Stimulated activated naive CD8-positive, alpha-beta T cell treated with anti-CD3 and anti-CD28 coated beads, Interleukin-15, amount 100 ng/mL, for 72 hours (primary cell): ENCODE data around the gene CCL23.
A peak's percentile ranks its signal among the peaks of the same experiment; 100 is the strongest.
"Not testable (repeated sequence)": the region's sequence is repeated elsewhere in the genome, so short reads cannot be mapped to it uniquely, and the experiment has no call there.

ENCODE experiments used
- ATAC-seq: fragments of 150-1000 bp; cut with Tn5 transposase; 2 replicates; pipeline ENCODE4 v1.10.0; 2021; ENCODE audit warnings: mild to moderate bottlenecking, moderate library complexity
- DNase-seq, 2 donors: peaks; one replicate each; pipeline ENCODE4 v3.0.0; 2021 to 2022
- H3K27ac Mint-ChIP-seq, 2 donors: one replicate each; pipeline ENCODE4 v1.8.0; 2022; ENCODE audit warnings: mild to moderate bottlenecking in 2 of 2, mixed read lengths in 2 of 2, moderate library complexity in 2 of 2
- H3K27me3 Mint-ChIP-seq: one replicate; pipeline ENCODE4 v1.8.0; 2022; ENCODE audit warnings: mixed read lengths
- H3K4me1 Mint-ChIP-seq: one replicate; pipeline ENCODE4 v1.8.0; 2022; ENCODE audit warnings: mild to moderate bottlenecking, mixed read lengths
- H3K4me3 Mint-ChIP-seq, 2 donors: one replicate each; pipeline ENCODE4 v1.8.0; 2022; ENCODE audit warnings: mild to moderate bottlenecking in 2 of 2, mixed read lengths in 2 of 2, moderate library complexity in 1 of 2
- H3K9me3 Mint-ChIP-seq, 2 donors: one replicate each; pipeline ENCODE4 v1.8.0; 2022; ENCODE audit warnings: mixed read lengths in 2 of 2

CCL23 gene

DNA sequence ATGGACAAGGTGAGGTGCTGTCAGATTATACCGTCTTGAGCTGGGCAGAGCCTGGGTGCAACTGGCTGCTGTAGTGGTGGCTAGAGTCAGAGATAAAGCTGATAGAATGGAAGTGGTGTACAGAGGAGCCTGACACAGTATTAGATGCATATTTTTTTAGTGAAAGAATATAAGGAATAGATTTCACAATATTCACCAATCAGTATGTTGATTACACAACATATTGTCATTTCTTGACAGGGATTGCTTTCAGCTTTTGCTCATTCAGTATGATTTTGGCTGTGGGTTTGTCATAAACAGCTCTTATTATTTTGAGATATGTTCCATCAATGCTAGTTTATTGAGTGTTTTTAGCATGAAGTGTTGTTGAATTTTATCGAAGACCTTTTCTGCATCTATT lies 1.7 kb upstream of the CCL23 start:
- Mint-ChIP-seq H3K27ac (no peak overlapping the region), H3K9me3 (no peaks in the 10 kb centered on the region), H3K4me1 (no peaks in the 10 kb centered on the region), H3K4me3 (no peak overlapping the region), H3K27me3 (peaks cover 64% of the 10 kb centered on the region)
- ATAC-seq (no peak), DNase-seq (no peak)

DNA sequence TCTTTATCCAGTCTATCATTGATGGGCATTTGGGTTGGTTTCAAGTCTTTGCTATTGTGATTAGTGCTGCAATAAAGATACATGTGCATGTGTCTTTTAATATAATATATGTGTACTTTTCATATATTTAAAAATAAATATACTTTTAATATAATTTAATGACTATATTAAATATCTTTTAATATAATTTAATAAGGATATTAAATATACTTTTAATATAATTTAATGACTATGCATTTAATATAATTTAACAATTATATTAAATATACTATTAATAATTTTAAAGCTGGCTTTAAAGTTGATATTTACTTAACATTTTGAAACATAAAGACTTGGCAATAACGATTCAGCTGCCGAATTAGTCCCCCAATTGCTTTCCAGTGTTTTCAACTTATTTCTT lies 1.2 kb downstream of the CCL23 start:
- peaks cover 69% of the 10 kb centered on the region for H3K27me3 Mint-ChIP-seq
- H3K4me3 Mint-ChIP-seq: no peak overlapping the region
- H3K4me1 Mint-ChIP-seq: no peaks in the 10 kb centered on the region
- no peak overlapping the region for H3K27ac Mint-ChIP-seq
- ATAC-seq (no peak), DNase-seq (no peak)
- no peaks in the 10 kb centered on the region for H3K9me3 Mint-ChIP-seq

DNA sequence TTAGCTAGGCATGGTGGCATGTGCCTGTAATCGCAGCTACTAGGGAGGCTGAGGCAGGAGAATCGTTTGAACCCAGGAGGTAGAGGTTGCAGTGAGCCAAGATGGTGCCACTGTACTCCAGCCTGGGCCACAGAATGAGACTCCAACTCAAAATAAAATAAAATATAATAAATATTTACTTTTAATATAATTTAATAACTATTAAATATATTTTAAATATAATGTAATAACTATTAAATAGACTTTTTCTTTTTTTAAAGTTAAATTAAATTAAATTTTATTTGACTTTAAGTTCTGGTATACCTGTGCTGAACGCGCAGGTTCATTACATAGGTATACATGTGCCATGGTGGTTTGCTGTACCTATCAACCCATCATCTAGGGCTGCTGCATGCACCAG lies 1.9 kb downstream of the CCL23 start:
- not testable (repeated sequence) for H3K4me3 Mint-ChIP-seq, H3K27ac Mint-ChIP-seq, DNase-seq, ATAC-seq, H3K9me3 Mint-ChIP-seq, H3K4me1 Mint-ChIP-seq
- peaks cover 62% of the 10 kb centered on the region for H3K27me3 Mint-ChIP-seq

DNA sequence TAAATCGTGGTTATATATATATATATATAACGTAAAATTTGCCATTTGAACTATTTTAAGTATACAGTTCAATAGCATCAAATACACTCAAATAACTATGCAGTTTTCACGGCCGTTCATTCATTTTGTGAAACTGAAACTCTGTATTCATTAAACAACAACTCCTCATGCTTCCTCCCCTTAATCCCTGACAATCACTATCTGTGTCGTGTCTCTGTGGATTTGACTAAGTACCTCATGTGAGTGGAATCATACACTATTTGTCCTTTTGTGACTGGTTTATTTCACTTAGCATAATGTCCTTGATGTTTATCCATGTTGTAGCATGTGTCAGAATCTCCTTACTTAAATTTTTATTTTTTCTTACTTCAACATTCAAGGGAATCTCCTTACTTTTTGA lies 2.8 kb downstream of the CCL23 start:
- DNase-seq (no peak), ATAC-seq (no peak)
- peaks cover 6 to 7% of the 10 kb centered on the region in 2 donors for H3K9me3 Mint-ChIP-seq
- no peak overlapping the region for H3K4me3 Mint-ChIP-seq
- peaks cover 53% of the 10 kb centered on the region for H3K27me3 Mint-ChIP-seq
- H3K4me1 Mint-ChIP-seq: no peaks in the 10 kb centered on the region
- H3K27ac Mint-ChIP-seq: no peak overlapping the region

DNA sequence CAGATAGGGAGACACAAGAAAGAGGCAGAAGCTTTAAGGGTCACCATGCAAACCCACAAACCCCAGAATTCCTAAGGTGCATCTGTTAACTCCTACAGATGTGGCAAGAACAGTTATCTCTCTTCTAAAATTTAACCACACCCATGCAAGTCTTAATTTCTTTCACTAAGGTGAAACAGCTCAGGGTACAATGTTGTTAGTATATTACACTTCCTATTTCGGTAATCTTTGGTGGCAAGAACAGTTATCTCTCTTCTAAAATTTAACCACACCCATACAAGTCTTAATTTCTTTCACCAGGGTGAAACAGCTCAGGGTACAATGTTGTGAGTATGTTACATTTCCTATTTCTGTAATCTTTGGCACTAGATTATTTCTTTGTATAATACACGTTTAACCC lies 6.6 kb downstream of the CCL23 start:
- H3K27ac Mint-ChIP-seq: no peak overlapping the region
- H3K4me1 Mint-ChIP-seq: peaks cover 2% of the 10 kb centered on the region
- H3K27me3 Mint-ChIP-seq: peaks cover 27% of the 10 kb centered on the region
- DNase-seq (no peak), ATAC-seq (no peak)
- H3K9me3 Mint-ChIP-seq: peaks cover 6 to 26% of the 10 kb centered on the region in 2 donors
- H3K4me3 Mint-ChIP-seq: no peak overlapping the region

DNA sequence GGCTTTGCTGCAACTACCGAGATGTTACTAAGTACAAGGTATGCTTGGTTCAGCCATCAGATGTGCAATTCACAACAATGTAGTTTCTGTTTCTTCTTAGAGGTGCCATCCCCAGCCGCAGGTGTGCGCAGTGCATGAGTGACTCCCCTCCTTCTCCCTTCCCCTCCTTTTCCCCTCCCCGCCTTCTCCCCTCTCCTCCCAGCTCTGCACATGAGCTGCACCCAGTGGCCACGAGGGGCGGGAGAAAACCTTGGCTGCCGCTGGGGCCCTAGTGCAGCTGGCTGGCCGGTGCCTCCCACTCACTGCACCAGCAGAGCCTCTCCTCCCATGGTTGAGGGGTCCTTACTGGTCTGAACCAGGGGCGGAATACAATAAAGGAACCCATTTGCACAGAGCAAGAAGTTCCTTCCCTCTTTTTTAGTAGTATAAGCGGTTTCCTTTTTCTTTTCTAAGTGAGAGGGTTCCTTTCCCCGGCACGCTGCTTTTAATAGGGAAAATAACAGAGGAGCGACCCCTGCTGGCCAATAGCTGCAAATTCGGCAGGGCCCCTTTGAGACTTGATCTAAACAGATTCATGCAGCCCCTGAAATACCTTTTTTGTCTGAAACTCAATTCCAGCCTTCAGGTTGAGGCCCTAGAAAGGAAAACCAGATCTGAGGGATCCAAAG lies 8.6 kb downstream of the CCL23 start:
- ATAC-seq (no peak), DNase-seq (no peak)
- Mint-ChIP-seq H3K4me1 (peaks cover 11% of the 10 kb centered on the region), H3K4me3 (no peak overlapping the region), H3K27me3 (peaks cover 24% of the 10 kb centered on the region), H3K27ac (no peak overlapping the region), H3K9me3 (peaks cover 6 to 26% of the 10 kb centered on the region in 2 donors)

DNA sequence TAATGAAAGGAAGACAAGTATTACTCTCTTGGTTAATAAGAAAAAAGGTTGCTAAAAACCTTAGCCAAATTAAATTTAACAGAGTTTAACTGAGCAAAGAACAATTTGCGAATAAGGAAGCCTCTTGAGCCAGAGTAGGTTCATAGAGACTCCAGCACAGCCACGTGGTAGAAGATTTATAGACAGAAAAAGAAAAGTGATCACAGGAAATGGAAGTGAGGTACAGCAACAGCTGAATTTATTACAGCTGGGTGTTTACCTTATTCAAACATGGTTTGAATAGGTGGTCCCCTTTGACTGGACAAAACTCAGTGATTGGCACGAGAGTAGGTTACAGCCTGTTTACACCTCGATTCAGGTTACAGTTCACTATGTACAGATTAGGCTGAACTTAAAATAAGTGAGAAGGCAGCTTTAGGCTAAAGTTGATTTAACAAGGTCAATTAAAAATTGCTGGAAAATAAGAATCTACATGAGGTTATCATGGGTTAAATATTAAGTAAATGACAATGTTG lies 13.1 kb downstream of the CCL23 start:
- DNase-seq (no peak), ATAC-seq (no peak)
- no peak overlapping the region for H3K27ac Mint-ChIP-seq
- peaks cover 0 to 17% of the 10 kb centered on the region in 2 donors for H3K9me3 Mint-ChIP-seq
- H3K4me3 Mint-ChIP-seq: peak overlapping the region in 1 of 2 donors; percentile 23
- H3K27me3 Mint-ChIP-seq: peaks cover 9% of the 10 kb centered on the region
- peaks cover 11% of the 10 kb centered on the region for H3K4me1 Mint-ChIP-seq

DNA sequence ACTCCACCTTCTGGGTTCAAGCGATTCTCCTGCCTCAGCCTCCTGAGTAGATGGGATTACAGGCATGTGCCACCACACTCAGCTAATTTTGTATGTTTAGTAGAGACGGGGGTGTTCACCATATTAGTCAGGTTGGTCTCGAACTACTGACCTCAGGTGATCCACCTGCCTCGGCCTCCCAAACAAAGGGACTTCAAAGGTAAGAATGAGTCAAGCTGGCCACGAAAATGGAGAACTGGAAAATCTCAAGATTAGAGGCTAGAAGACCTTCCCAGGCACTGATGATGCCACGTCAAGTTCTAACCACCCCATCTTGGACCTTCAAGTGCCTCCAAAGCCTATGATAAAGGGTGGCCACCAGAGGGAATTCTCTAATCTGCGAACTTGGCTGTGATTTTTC lies 15.1 kb downstream of the CCL23 start:
- H3K9me3 Mint-ChIP-seq: peaks cover 0 to under 1% of the 10 kb centered on the region in 2 donors
- no peak overlapping the region for H3K4me3 Mint-ChIP-seq
- peaks cover 11% of the 10 kb centered on the region for H3K4me1 Mint-ChIP-seq
- peaks cover 20% of the 10 kb centered on the region for H3K27me3 Mint-ChIP-seq
- no peak for DNase-seq
- no peak for ATAC-seq
- H3K27ac Mint-ChIP-seq: no peak overlapping the region

DNA sequence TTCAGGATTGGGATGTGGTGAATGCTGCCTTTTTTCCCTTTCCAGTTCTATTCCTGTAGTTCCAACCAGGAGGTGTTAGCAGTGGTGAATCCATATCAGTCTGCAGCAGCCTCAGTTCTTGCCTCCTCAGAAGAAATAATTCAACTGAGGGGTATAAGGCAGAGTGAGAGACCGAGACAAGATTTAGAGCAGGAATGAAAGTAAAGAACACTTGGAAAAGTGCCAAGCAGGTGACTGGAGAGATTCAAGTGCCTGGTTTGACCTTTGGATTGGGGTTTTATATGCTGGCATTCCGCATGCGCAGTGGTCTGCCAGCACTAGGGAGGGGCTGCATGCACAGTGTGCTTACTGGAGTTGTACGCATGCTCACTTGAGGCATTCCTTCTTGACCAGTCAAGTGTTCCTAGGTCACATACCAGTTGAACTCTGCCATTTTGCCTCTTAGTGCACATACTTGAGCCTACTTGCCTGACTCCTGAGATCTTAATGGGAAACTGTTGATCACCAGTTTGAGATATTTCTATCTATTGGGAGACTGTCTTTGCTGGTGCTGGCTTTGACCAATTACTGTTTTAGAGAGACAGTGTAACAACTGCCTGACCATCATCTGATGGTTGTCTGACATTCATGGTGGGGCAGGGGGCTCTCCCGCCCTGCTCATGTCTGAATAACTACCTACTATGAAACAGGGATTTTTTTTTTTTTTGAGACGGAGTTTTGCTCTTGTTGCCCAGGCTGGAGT lies 15.7 kb downstream of the CCL23 start:
- H3K4me1 Mint-ChIP-seq: peaks cover 11% of the 10 kb centered on the region
- H3K27ac Mint-ChIP-seq: no peak overlapping the region
- ATAC-seq: no peak
- peaks cover 22% of the 10 kb centered on the region for H3K27me3 Mint-ChIP-seq
- H3K4me3 Mint-ChIP-seq: no peak overlapping the region
- DNase-seq: no peak
- H3K9me3 Mint-ChIP-seq: no peaks in the 10 kb centered on the region

DNA sequence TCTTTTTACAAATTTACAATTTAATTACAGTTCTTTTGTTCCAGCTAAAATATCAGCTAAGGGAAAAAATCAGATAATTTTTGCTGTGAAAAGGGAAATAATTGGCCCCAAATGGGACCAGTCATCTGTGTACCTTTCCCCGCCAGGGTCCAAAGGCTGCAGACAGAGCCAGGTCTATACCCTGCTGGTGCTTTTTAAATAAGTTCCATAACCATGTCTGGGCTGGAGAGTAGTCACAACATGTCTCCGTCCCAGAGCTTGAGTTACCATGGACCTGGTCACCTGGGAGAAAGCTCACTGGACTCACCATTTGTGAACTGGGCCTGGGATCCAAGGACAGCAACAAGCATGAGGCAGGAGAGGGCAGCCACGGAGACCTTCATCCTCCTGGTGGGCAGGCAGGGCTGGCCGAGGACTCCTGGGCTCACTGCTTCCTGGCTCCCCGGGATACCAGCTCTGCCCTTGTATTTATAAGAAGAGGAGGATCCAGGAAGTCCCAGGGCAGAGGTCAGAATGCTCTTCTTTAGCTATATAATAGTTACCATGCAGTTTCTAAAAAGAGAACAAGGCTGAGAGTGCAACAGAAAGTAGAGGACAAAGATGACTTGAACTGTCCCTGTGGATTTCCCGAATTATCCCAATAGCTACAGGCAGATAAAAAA lies 16.5 kb downstream of the CCL23 start, which contains the start of gene CCL15:
Gene CCL15 (minus strand): TSS at position 444 of the 662 bp plus-strand sequence. CDS start 61 bp downstream, at position 383.
- Mint-ChIP-seq H3K27me3 (peaks cover 30% of the 10 kb centered on the region), H3K4me1 (peaks cover 10% of the 10 kb centered on the region), H3K27ac (peak within 1 kb of the TSS in 1 of 2 donors; percentile 52), H3K4me3 (no peak within 1 kb of the TSS), H3K9me3 (no peaks in the 10 kb centered on the region)
- DNase-seq (no peak), ATAC-seq (no peak)

DNA sequence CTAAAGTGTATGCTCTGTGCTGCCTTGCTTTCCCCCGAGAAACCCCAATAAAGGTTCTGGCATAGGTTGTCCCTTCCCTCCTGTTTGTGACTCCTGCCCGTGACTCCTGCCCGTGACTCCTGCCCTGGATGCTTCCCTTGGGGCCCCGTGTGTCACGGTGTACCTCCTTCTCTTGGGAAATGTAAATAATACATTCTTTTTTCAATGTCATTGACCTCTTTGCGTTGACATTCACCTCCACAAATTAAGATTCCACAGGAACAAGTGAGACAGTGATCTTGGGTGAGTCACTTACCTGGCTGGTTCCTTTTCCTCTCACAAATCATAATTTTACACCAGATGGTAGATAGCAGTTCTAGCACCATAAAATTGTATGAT lies 17.1 kb downstream of the CCL23 start:
- DNase-seq (no peak), ATAC-seq (no peak)
- Mint-ChIP-seq H3K27me3 (peaks cover 30% of the 10 kb centered on the region), H3K9me3 (no peaks in the 10 kb centered on the region), H3K4me3 (no peak overlapping the region), H3K4me1 (peaks cover 7% of the 10 kb centered on the region), H3K27ac (no peak overlapping the region)

DNA sequence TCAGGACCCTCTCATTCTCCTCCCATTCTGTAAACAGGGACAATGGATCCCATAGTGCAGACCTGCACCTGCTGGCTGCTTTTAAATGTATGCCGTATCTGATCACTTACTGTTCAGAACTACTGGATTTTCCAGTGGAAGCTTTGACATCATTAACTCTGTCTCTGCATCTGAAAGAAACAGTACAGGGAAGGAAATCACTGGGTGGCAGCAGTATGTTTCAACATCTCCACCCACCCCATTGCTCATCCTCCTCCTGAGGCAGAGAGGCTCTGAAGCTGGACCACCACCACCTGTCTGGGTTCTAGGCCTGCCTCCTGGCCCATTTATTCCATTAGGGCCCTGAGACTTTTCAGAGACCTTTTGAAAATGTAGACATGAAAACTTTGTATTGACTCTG lies 19.0 kb downstream of the CCL23 start:
- ATAC-seq (no peak), DNase-seq (no peak)
- Mint-ChIP-seq H3K4me3 (no peak overlapping the region), H3K4me1 (no peaks in the 10 kb centered on the region), H3K27me3 (peaks cover 42% of the 10 kb centered on the region), H3K9me3 (no peaks in the 10 kb centered on the region), H3K27ac (peak overlapping the region in 1 of 2 donors; percentile 27)

DNA sequence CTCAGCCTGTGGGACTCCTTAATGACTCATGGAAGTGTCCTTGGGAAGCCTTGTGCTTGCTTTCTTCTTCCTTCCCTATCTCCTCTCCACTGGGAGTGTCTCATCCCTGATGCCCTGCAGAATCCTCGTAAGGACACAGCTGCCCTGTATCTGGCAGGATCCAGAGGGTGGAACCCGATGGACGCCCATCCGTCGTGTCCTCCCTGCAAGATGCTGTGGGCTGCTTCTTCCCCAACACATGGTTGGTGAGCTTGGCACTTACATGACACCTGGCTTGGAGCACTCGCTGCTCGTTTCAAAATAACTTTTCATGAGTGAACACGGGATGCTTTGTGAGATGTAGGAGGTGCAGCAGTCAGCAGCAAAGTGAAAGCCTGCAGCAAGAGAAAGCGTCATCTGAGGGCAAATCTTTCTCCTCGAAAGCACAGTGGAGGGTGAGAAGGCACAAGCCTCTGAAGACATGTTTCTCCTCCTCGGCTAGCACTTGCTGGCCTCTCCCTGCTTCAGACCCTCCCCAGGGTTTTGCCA lies 19.7 kb downstream of the CCL23 start:
- no peaks in the 10 kb centered on the region for H3K4me1 Mint-ChIP-seq
- DNase-seq: no peak
- no peak for ATAC-seq
- no peak overlapping the region for H3K4me3 Mint-ChIP-seq
- H3K27me3 Mint-ChIP-seq: peaks cover 47% of the 10 kb centered on the region
- no peaks in the 10 kb centered on the region for H3K9me3 Mint-ChIP-seq
- H3K27ac Mint-ChIP-seq: no peak overlapping the region

DNA sequence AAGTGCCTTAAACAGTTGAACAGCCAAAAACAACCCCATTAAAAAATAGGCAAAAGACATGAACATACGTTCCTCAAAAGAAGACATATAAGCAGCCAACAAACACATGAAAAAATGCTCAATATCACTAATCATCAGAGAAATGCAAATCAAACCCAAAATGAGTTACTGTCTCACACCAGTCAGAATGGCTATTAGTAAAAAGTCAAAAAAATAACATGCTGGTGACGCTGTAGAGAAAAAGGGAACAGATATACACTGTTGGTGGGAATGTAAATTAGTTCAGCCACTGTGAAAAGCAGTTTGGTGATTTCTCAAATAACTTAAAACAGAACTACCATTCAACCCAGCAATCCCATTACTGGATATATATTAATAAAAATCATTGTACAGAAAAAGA lies 22.4 kb downstream of the CCL23 start:
- not testable (repeated sequence) for ATAC-seq, H3K27ac Mint-ChIP-seq, H3K9me3 Mint-ChIP-seq, DNase-seq, H3K4me1 Mint-ChIP-seq, H3K4me3 Mint-ChIP-seq
- peaks cover 53% of the 10 kb centered on the region for H3K27me3 Mint-ChIP-seq

DNA sequence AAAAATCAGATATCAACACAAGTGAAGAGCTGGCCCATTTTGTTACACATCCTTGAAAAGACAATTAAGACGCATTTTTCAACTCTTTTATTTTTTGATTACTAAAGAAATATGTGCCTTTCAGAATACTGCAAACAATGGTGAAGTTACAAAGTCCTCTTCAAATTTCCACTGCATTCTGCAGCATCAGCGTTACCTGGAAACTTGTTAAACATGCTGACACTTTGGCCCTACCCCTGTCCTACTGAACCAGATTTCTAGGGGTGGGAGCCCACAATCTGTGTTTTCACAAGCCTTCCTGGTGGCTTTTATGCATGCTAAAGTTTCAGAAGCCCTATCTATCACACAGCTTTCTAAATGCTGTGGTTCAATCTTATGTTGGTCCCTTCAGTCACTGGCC lies 26.7 kb downstream of the CCL23 start:
- DNase-seq (no peak), ATAC-seq (no peak)
- Mint-ChIP-seq H3K9me3 (peaks cover 5 to 17% of the 10 kb centered on the region in 2 donors), H3K27me3 (peaks cover 40% of the 10 kb centered on the region), H3K4me3 (no peak overlapping the region), H3K4me1 (no peaks in the 10 kb centered on the region), H3K27ac (no peak overlapping the region)

DNA sequence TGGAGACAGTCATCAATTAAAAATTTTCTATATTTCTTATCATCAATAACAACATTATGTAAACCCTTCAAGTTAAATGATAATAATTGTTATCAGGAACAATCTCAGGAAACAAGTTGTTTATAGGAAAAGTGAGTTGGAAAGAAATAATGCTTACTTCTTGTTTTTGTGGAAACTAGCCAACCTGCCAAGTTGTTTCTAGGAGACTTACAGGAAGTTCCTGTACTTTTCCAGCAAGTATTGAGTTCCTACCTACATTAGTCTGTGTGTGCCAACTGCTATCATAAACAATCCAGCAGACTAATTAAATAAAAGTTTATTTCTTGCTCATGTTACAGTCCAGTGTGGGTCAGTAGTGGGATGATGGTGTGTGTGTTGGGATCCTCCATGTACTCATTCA lies 29.6 kb downstream of the CCL23 start:
- ATAC-seq: no peak
- H3K27ac Mint-ChIP-seq: no peak overlapping the region
- no peak overlapping the region for H3K4me3 Mint-ChIP-seq
- H3K4me1 Mint-ChIP-seq: no peaks in the 10 kb centered on the region
- H3K9me3 Mint-ChIP-seq: peaks cover 5 to 17% of the 10 kb centered on the region in 2 donors
- peaks cover 23% of the 10 kb centered on the region for H3K27me3 Mint-ChIP-seq
- DNase-seq: no peak
